ENCODE measurements around the gene XAGE1A.
"Not testable (repeated sequence)": the region's sequence is repeated elsewhere in the genome, so short reads cannot be mapped to it uniquely, and the experiment has no call there.

Gene XAGE1A, protein sequence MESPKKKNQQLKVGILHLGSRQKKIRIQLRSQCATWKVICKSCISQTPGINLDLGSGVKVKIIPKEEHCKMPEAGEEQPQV

DNA sequence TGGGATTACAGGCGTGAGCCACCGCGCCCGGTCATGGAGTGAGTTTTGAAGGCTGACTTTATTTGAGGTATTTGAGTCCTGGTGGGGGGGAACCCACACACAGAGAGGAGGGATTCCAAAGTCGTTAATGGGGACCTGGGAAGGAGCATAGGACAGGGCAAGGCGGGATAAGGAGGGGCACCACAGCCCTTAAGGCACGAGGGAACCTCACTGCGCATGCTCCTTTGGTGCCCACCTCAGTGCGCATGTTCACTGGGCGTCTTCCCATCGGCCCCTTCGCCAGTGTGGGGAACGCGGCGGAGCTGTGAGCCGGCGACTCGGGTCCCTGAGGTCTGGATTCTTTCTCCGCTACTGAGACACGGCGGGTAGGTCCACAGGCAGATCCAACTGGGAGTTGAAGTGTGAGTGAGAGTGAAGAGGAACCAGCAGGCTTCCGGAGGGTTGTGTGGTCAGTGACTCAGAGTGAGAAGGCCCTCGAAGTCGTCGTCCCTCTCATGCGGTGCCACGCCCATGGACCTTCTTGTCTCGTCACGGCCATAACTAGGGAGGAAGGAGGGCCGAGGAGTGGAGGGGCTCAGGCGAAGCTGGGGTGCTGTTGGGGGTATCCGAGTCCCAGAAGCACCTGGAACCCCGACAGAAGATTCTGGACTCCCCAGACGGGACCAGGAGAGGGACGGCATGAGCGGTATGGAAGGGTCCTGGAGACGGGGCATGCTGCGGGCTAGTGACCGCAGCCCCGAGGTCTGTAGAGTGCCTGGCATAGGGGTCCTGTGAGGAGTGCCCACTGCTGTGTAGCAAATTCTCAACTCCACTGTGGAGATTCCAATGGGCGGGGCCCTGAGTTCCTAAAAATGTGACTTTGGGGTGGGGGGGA lies at the start of gene XAGE1A:
Gene XAGE1A (plus strand): TSS at position 264 of the 874 bp plus-strand sequence. CDS start 1,554 bp downstream, outside the sequence.
- DNase-seq (ENCODE audit: low read depth, low spot score) = not testable (repeated sequence)

DNA sequence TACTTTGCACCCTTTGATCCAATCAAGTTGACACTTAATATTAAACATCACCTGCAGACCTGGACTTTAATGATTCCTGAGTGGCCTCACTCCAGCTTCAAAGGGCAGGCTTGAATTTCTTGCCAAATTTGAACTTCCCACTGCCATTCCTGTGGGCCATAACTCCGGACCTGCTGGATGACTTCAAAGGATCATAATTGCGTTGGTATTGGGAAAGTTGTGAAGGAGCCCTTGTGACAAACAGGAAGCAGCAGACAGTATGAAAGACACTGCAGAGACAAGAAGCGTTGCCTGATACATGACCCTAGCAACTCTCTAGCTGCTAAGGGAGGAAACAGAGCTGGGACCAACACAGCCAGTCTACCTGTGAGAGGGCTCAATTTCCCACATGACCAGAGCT lies 43.6 kb upstream of the XAGE1A start:
- DNase-seq (ENCODE audit: low read depth, low spot score) = not testable (repeated sequence)

DNA sequence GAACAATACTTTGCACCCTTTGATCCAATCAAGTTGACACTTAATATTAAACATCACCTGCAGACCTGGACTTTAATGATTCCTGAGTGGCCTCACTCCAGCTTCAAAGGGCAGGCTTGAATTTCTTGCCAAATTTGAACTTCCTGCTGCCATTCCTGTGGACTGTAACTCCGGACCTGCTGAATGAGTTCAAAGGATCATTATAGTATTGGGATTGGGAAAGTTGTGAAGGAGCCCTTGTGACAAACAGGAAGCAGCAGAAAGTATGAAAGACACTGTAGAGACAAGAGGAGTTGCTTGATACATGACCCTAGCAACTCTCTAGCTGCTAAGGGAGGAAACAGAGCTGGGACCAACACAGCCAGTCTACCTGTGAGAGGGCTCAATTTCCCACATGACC lies 24.3 kb upstream of the XAGE1A start:
- DNase-seq (ENCODE audit: low read depth, low spot score) = not testable (repeated sequence)

DNA sequence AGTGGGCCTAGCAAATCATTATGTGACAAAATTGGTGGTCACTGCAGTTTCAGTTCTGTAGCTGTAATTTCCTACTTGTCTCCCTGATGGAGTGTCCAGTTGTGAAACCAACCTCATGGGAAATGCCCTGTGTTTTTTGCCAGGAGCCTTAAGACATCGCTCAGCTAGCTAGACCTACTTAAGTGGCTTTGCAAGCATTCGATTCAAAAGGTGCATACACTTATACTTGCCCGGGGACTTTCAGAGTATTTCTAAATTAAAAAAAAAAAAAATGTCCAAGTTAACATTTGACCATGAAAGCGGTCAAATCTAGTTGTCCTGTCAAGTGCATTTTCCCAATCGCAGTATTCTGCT lies 788 bp downstream of the XAGE1A start:
- not testable (repeated sequence) for DNase-seq (ENCODE audit: low read depth, low spot score)

DNA sequence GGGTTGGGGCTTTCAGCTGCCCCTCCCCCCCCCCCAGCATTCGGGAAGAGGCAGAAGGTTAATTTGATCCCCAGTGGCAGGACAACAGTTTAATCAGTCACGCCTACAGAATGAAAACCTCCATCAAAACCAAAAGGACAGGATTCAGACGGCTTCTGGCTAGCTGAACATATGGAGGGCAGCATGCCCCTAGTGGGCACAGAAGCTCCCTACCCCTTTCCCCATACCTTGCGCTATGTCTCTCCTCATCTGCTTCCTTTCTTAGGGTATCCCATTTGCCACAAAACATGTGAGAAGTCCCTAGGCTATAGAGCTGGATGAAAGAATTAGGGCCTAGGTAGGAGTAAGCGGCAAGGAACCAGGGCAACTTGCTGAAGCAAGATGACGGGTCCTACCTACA lies 5.8 kb downstream of the XAGE1A start:
- DNase-seq (ENCODE audit: low read depth, low spot score) = not testable (repeated sequence)

DNA sequence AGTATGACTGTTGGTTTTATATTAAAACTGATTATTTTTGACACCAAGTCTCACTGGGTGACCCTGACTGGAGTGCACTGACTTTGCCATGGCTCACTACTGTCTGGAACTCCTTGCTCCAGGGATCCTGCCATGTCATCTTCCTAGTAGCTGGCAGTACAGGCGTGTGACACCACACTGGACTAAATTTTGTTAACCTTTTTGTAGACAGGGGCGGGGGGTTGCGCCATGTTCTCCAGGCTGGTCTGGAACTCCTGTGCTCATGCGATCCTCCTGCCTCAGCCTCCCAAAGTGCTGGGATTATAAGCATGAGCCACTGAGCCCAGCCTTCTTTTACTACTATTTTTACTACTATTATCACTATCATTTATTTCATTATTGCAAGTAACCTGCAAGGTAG lies 8.9 kb downstream of the XAGE1A start:
- DNase-seq (ENCODE audit: low read depth, low spot score) = no peak

DNA sequence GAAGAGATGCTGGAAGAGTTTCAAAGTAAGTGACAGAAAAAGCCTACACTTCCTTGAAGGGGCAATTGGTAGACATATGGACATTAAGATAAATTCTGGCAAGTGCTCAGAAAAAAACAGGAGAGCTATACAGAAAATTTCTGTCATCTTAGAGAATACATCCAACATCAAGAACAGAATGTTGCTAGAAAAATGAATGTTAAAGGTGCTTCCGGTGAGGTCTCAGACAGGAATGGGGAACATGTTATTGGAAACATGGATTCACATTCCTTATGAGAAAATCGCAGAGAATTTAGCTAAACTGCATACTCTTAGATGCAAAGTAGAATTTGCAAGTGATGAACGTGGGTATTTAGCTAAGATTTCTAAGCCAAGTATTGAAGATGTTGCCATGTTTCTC lies 11.7 kb downstream of the XAGE1A start:
- no peak for DNase-seq (ENCODE audit: low read depth, low spot score)

DNA sequence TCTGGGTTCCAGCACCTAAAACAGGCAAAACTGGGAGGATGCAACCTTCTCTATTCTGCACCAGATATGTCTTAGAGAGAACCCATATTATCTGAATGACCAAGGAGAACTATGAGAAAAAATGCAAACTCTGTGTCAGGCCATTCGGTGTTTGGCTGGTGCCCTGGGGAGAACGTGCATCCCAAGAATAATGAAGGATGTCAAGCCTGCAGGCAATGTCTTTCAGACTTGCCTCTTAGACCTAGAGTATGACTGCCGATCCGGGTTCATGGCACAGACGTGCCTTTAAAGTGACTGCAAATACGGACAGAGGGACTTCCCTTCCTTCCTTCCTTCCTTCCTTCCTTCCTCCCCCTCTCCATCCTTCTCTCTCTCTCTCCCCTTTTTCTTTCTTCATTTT lies 14.3 kb downstream of the XAGE1A start:
- no peak for DNase-seq (ENCODE audit: low read depth, low spot score)

DNA sequence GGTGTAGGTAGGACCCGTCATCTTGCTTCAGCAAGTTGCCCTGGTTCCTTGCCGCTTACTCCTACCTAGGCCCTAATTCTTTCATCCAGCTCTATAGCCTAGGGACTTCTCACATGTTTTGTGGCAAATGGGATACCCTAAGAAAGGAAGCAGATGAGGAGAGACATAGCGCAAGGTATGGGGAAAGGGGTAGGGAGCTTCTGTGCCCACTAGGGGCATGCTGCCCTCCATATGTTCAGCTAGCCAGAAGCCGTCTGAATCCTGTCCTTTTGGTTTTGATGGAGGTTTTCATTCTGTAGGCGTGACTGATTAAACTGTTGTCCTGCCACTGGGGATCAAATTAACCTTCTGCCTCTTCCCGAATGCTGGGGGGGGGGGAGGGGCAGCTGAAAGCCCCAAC lies 15.5 kb downstream of the XAGE1A start:
- DNase-seq (ENCODE audit: low read depth, low spot score) = not testable (repeated sequence)

DNA sequence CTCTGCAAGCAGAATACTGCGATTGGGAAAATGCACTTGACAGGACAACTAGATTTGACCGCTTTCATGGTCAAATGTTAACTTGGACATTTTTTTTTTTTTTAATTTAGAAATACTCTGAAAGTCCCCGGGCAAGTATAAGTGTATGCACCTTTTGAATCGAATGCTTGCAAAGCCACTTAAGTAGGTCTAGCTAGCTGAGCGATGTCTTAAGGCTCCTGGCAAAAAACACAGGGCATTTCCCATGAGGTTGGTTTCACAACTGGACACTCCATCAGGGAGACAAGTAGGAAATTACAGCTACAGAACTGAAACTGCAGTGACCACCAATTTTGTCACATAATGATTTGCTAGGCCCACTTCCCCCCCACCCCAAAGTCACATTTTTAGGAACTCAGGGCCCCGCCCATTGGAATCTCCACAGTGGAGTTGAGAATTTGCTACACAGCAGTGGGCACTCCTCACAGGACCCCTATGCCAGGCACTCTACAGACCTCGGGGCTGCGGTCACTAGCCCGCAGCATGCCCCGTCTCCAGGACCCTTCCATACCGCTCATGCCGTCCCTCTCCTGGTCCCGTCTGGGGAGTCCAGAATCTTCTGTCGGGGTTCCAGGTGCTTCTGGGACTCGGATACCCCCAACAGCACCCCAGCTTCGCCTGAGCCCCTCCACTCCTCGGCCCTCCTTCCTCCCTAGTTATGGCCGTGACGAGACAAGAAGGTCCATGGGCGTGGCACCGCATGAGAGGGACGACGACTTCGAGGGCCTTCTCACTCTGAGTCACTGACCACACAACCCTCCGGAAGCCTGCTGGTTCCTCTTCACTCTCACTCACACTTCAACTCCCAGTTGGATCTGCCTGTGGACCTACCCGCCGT lies 20.7 kb downstream of the XAGE1A start:
- DNase-seq (ENCODE audit: low read depth, low spot score) = not testable (repeated sequence)

DNA sequence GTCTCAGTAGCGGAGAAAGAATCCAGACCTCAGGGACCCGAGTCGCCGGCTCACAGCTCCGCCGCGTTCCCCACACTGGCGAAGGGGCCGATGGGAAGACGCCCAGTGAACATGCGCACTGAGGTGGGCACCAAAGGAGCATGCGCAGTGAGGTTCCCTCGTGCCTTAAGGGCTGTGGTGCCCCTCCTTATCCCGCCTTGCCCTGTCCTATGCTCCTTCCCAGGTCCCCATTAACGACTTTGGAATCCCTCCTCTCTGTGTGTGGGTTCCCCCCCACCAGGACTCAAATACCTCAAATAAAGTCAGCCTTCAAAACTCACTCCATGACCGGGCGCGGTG lies 21.3 kb downstream of the XAGE1A start, which contains the start of gene XAGE1B:
Gene XAGE1B (minus strand): TSS at position 77 of the 339 bp plus-strand sequence. CDS start 1,536 bp downstream, outside the sequence.
- not testable (repeated sequence) for DNase-seq (ENCODE audit: low read depth, low spot score)

DNA sequence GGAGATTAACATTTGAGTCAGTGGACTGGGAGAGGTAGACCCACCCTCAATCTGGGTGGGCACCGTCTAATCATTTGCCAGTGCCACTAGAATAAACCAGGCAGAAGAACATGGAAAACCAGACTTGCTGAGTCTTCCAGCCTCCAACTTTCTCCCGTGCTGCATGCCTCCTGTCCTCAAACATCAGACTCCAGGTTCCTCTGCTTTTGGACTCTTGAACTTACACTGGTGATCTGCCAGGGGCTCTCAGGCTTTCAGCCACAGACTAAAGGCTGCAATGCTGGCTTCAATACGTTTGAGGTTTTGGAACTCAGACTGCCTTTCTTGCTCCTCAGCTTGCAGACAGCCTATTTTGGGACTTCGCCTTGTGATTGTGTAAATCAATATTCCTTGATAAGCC lies 45.4 kb downstream of the XAGE1A start:
- not testable (repeated sequence) for DNase-seq (ENCODE audit: low read depth, low spot score)

DNA sequence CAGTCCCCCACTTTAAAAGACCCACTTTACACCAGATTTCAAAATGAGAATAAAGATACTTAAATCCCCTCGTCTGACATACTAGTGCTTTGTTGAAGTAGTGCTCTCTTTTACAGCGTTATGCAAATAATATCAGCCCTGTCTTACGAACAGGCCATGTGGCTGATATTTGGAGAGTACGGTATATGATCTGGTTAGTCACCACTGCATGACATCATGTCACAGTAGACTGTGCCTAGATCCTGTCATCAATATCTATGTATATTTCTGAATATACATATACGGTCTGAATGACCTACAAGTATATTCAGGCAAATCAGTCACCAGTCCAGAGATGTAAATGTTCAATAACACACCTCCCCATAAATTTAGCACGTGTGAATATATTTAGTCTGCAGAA lies 46.7 kb downstream of the XAGE1A start:
- DNase-seq (ENCODE audit: low read depth, low spot score) = no peak

DNA sequence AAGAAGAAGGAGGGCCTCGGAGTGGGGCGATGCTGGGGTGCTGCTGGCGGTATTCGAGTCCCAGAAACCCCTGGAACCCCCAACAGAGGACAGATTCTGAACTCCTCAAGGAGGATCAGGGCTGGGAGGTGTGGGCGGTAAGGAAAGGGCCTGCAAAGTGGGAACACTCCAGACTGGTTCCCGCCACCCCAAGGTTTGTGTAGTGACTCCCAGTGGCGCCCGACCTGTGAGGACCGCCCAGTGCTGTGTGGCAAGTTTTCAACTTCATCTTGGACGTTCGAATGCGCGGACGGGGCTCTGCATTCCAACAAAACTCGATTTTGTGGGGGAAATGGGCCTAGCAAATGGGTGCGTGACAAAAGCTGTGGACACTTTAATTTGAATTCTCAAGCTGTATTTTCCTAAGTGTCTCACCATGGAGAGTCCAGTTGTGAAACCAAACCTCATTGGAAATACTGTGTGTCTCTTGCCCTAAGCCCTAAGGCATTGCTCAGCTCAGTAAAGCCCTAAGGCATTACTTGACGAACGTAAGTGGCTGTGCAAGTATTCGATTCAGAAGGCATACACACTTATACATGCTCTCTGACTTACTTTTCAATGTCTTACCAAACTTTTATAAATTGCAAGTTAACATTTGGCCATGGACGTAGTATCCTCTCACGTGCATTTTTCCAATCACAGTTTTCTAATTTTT lies 48.7 kb downstream of the XAGE1A start:
- no peak for DNase-seq (ENCODE audit: low read depth, low spot score)

DNA sequence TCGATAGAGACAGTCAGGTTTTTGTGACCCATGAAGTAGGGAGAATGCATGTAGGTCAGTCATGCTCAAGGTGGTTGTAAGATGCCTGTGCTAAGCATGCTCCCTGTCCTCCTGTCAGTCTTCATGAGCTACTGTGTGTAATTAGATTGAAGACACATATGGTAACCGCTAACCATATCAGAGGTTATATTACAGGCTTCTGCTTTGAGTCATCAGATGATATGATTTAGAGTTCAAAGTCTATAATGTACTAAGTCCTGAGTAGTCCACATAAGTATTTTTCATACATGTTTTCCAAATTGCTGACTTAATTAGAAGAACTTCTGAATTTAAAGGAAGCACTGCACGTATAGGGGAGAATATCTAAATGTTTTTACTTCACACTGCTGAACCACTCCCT lies 53.2 kb downstream of the XAGE1A start:
- not testable (repeated sequence) for DNase-seq (ENCODE audit: low read depth, low spot score)
